Measurements from ENCODE around the gene RPRML.
"Not testable (repeated sequence)": the region's sequence is repeated elsewhere in the genome, so short reads cannot be mapped to it uniquely, and the experiment has no call there.

RPRML gene

GRCh38 chr17:46976626-46977270 is 2.3 kb downstream of the RPRML start:
- DNase-seq (ENCODE audit: low read depth): no peak

- no peak for DNase-seq (ENCODE audit: low read depth)
Measured at GRCh38 chr17:46975287-46975686, 3.8 kb downstream of the RPRML start.

DNA sequence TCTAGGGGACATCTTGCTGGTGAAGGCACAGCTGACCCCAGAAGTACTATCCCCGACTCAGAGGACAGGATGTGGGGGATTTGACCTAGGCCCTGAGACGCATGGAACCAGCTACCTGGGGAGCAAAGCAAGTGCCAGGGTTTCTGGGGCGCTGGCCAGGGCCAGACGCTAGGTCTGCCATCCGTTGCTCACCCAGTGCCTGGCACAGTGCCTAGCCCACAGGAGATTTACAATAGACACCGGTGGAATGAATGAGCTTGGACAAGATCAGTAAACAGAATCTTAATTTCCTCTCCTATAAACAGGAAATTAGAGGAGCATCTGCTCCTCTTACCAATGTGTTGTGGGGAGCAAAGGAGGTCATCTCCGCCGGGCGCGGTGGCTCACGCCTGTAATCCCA is 5.0 kb downstream of the RPRML start:
- no peak for DNase-seq (ENCODE audit: low read depth)

GRCh38 chr17:46972346-46972745 is 6.7 kb downstream of the RPRML start:
- DNase-seq (ENCODE audit: low read depth): no peak

GRCh38 chr17:46971647-46972300 is 7.3 kb downstream of the RPRML start:
- no peak for DNase-seq (ENCODE audit: low read depth)

DNA sequence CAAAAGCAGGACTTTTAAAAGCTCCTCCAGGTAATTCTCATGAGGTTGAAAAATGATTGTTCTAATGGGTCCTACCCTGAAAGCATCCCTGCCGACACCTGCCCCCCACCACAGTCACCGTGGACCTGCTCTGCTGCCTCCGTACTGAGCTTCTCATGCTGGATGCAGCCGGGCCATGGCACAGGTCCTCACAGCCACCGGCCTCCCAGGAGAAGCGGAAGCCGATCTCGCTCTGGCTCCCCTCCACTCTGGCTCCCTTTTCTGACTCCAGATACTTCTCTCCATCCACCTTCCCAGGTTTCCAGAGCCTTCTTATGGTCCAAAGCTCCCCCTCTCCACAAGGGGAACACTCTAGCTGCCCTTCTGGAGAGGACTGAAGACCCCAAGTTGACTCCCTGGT is 10.2 kb downstream of the RPRML start:
- no peak for DNase-seq (ENCODE audit: low read depth)

DNA sequence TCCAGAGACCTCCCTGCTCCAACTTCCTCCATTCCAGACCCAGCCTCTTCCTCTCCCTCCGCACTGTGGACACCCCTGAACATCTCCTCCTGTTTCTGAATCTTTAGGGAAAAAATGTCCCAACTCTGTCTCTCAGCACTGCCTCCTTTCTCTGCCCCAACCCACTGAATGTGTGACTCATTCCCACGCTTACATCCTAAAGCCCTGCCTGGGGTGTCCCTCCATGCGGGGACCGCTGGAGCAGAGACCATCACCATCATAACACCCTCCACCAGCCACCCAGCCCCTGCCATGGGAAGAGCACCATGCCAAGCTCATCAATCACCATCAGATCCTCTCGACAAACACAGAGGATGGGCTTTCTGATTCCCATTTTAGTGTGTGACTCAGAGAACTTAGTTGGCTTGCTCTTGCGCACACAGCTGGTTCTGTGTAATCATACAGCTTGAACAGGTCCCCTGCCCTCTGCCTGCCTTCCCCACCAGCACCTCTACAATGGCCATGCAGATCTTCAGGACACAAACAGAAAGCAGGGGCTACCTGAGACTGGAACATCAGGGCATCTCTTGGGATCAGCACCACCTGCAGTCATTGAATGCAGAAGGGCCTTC is 10.7 kb downstream of the RPRML start:
- DNase-seq (ENCODE audit: low read depth): no peak

- DNase-seq (ENCODE audit: low read depth): no peak
Measured at GRCh38 chr17:46964315-46965265, 14.5 kb downstream of the RPRML start.

DNA sequence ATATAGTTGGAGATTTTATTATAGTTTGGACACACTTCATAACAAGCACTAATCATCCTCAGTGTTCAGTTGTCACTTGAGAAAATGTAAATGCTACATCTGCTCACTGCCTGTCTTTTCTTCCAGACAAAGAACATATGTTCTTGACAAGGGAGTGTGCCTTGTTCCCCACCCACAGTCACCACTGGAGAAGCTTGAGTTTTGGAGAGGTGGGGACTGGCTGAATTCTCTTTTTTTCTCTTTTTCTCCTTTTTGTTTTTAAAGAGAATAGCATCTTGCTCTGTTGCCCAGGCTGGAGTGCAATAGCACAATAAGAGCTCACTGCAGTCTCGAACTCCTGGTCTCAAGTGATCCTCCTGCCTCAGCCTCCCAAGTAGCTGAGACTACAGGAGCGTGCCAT is 15.5 kb downstream of the RPRML start:
- no peak for DNase-seq (ENCODE audit: low read depth)

DNA sequence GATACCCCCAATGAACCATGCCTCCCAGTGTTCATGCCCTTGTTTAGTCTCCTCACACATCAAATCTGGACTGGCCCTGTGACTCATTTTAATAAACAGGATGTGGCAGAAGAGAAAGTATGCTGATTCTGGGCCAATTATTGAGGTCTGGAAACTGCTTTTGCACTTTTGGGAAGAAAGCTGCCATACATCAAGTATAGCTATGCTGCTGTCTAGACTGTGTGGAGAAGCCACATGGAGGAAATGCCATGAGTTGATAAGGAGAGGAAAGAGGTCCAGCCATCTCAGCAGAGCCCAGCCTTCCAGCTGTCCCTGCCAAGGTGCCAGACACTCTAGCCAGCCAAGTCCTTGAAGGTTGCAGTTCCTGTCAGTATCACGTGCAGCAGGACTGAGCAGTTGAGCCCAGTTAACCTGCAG is 16.7 kb downstream of the RPRML start:
- DNase-seq (ENCODE audit: low read depth): peak; percentile 22

- no peak for DNase-seq (ENCODE audit: low read depth)
Measured at GRCh38 chr17:46960152-46960551, 18.9 kb downstream of the RPRML start.

DNA sequence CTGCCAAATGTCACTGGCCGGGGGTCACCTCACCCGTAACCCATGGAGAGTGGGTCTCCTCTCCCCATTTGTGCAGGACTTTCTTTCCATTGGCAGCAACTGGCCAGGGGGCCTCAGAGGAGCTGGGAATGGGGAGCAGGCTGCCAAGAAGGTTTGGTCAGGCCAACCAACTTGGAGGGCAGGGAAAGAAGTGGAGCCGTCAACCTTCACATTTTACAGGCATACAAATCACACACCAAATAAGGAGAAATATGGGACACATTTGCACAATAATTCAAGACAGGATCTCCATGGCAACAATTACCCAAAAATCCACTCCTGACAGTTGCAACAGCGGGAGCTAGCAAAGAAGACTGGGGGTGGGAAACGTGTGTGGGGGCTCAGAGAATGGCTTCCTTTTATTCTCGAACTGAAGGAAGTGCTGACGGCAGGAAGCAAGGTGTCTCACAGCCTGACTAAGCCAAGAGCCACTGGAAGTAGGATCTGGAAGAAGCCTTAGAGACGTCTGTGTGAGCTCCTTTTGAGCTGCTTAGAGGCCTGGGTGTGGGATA is 20.9 kb downstream of the RPRML start:
- no peak for DNase-seq (ENCODE audit: low read depth)

DNA sequence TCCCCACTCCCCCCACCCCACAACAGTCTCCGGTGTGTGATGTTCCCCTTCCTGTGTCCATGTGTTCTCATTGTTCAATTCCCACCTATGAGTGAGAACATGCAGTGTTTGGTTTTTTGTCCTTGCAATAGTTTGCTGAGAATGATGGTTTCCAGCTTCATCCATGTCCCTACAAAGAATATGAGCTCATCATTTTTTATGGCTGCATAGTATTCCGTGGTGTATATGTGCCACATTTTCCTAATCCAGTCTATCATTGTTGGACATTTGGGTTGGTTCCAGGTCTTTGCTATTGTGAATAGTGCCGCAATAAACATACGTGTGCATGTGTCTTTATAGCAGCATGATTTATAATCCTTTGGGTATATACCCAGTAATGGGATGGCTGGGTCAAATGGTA is 25.9 kb downstream of the RPRML start:
- DNase-seq (ENCODE audit: low read depth): not testable (repeated sequence)

GRCh38 chr17:46952115-46952514 is 26.9 kb downstream of the RPRML start:
- DNase-seq (ENCODE audit: low read depth): no peak

DNA sequence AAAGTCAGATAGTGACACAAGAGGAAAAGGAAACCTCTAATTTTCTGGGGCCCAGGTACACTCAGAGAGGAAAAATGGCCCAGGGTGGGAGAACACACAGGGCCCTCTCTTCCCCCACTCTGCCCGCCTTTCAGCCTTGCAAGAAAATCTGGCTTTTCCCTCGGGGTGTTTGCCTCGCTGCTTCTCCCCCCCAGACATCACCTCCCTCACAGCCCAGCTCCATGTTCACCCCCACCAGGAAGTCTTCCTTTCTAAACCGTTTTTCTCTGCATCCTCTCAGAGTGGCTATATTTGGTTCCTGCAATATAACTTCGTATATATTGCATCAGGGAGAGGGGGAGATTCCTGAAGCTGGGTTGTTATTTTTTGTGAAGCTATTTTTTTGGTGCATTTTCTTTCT is 27.3 kb downstream of the RPRML start:
- no peak for DNase-seq (ENCODE audit: low read depth)

- no peak for DNase-seq (ENCODE audit: low read depth)
Measured at GRCh38 chr17:46950997-46951621, 27.9 kb downstream of the RPRML start.

- no peak for DNase-seq (ENCODE audit: low read depth)
Measured at GRCh38 chr17:46950342-46950996, 28.6 kb downstream of the RPRML start.

DNA sequence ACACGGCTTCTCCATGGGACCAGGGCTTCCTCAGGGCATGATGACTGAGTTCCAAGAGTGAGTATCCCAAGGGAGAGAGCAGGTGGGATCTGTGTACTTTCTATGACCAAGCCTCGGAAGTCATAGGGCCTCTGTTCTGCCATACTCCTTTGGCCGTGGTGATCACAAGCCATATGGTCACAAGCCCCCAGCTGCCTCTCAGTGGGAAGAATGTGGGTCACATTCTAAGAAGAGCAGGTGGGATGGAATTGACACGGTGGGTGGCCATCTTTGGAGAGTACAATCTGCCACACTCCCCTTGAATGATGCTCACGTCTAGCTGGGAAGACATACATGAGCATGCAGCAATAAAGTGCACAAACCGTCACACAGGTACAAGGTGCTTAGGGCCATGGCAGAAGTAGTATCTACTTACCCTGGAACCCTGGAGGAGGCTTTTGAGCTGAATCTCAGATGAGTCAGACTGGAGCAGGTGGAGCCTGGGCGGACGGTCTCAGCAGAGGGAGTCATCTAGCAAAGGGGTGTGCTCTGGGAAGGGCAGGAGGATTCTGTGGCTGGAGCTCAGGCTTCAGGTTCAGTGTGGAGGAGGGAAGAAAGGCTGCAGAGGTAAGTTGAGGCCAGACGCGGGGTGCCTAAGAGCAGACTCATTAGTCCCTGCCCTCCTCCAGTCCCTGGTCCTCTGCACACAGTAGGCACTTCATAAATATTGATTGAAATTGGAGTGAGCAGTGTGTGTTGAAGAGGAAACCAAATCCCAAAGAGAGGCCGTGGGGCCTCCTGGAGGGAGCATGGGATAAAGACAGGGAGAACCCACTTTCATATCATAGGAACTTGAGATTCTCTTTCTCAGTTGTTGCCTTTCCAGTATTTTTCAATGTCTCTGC is 29.5 kb downstream of the RPRML start:
- DNase-seq (ENCODE audit: low read depth): no peak

GRCh38 chr17:46948544-46948943 is 30.5 kb downstream of the RPRML start:
- DNase-seq (ENCODE audit: low read depth): no peak

- no peak for DNase-seq (ENCODE audit: low read depth)
Measured at GRCh38 chr17:46947216-46947615, 31.8 kb downstream of the RPRML start.

Data from fibroblast of gingiva (primary cell).